ENCODE data around the gene SOAT1. TPM values are rescaled to one million over a fixed set of nuclear protein-coding genes. Genes with fewer than 3 reads are reported as not detected.
"Not testable (repeated sequence)": the region's sequence is repeated elsewhere in the genome, so short reads cannot be mapped to it uniquely, and the experiment has no call there.

The SOAT1 gene
- total RNA-seq (10 to 100 TPM; 13.2 to 14.7 (median 14.1) TPM), polyA plus RNA-seq (1 to 10 TPM; 2.4 to 7.2 (median 2.8) TPM)

DNA sequence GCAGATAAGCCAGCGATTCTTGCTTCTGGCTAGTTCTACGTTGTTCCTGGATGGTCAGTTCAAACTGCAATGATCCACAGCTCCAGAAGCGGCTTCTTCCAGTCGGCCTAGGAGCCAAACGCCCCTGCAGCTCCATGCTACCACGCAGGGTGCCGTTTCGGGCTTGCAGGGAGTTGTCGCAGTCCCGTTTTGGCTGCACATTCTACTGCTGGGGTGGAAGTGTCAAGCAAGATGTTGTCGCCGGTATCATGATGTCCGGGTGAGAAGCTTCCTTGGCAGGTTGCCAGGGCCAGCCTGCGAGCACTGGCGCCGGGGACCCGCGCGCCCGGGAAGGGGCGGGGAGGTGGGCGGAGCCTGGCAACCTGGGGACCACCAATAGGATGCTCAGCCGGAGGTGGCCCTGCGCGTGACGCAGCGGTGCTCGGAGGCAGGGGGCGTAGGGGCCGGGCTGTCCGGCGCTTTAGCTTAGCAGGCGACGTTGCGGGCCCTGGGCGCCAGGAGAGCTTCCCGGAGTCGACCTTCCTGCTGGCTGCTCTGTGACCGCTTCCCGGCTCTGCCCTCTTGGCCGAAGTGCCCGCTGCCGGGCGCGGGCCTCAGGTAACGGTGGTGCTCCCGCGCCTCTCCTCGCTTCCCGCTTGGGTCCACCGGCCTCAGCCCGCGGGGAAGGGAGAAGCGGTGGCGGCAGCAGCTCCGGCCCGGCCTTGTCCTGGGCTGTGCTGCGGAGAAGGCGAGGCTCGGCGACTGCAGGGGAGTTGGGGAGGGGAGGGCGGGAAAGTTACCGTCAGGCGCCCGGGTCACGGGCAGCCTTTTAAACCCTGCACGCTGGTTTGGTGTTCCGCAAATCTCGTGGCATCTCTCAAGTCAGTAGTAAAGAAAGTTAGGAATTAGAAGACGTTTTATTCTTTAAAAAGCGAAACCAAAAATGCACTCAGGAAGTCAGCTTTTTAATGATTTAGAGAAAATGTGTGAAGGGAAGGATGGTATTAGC, at the start of gene SOAT1:
TSS of gene SOAT1 (plus strand) at position 458 of the 988 bp plus-strand sequence. CDS start 8,888 bp downstream, outside the sequence.
- intact Hi-C loops (cut with DNase I), result loop anchor here (2.0 to 5.0 kb wide), 4 partner anchors 66 to 266 kb away; partner anchors contain the start of genes ABL2, AXDND1 and FAM20B
- Histone ChIP-seq H3K27ac (peak within 1 kb of the TSS; percentile 89 to 95 (median 94)), H3K27me3 (no peaks in the 10 kb centered on the region), H3K36me3 (no peaks in the 10 kb centered on the region), H3K4me3 (peak within 1 kb of the TSS; percentile 72 to 92 (median 80)), H3K9me3 (no peaks in the 10 kb centered on the region), H3K4me1 (peaks cover 0 to 33% (median 21%) of the 10 kb centered on the region in 4 donors)
- DNase-seq, result peak; percentile 97
- TF ChIP-seq, protein P1, sequence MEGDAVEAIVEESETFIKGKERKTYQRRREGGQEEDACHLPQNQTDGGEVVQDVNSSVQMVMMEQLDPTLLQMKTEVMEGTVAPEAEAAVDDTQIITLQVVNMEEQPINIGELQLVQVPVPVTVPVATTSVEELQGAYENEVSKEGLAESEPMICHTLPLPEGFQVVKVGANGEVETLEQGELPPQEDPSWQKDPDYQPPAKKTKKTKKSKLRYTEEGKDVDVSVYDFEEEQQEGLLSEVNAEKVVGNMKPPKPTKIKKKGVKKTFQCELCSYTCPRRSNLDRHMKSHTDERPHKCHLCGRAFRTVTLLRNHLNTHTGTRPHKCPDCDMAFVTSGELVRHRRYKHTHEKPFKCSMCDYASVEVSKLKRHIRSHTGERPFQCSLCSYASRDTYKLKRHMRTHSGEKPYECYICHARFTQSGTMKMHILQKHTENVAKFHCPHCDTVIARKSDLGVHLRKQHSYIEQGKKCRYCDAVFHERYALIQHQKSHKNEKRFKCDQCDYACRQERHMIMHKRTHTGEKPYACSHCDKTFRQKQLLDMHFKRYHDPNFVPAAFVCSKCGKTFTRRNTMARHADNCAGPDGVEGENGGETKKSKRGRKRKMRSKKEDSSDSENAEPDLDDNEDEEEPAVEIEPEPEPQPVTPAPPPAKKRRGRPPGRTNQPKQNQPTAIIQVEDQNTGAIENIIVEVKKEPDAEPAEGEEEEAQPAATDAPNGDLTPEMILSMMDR (IDR thresholded peaks at IDR 0.05), result no peak
- TF ChIP-seq POLR2A (IDR thresholded peaks at IDR 0.05) (peak; percentile 63 to 81), POLR2AphosphoS5 (IDR thresholded peaks at IDR 0.05) (peak; percentile 78 to 95 (median 90))
- 0 to 1% methylated on average over 71 of the region's 71 CpGs for WGBS, 2 donors

DNA sequence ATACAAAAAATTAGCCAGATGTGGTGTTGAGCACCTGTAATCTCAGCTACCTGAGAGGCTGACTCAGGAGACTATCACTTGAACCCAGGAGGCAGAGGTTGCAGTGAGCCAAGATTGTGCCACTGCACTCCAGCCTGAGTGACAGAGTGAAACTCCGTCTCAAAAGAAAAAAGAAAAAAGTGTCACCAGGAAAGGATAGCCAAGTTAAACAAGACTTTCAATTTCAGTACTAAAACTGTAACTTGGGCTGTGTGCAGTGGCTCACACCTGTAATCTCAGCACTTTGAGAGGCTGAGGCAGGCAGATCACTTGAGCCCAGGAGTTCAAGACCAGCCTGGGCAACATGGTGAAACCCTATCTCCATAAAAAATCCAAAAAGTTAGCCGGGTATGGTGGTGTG, 48.2 kb upstream of the SOAT1 start:
- H3K4me3 ChIP-seq; DNase-seq; H3K27ac ChIP-seq; H3K9me3 ChIP-seq; H3K36me3 ChIP-seq; intact Hi-C loops (cut with DNase I); H3K4me1 ChIP-seq; H3K27me3 ChIP-seq: not testable (repeated sequence)
- WGBS, 2 donors, result 61 to 87% methylated on average over 2 of the region's 2 CpGs

DNA sequence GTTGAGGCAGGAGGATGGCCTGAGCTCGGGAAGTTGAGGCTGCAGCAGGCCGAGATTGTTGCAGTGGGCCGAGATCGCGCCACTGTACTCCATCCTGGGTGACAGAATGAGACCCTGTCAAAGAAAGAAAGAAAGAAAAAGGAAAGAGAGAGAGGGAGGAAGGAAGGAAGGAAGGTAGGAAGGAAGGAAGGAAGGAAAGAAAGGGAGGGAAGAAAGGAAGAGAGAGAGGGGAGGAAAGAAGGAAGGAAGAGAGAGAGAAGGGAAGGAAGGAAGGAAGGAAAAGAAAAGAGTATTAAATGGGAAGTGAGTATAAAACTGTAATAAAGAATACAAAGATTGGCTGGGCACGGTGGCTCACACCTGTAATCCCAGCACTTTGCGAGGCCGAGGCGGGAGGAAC, 45.7 kb upstream of the SOAT1 start:
- TF ChIP-seq EP300 (IDR thresholded peaks at IDR 0.05) (no peak), POLR2AphosphoS5 (IDR thresholded peaks at IDR 0.05) (no peak), POLR2A (IDR thresholded peaks at IDR 0.05) (no peak)
- TF ChIP-seq, protein P1 (IDR thresholded peaks at IDR 0.05), result no peak
- Histone ChIP-seq H3K36me3 (no peaks in the 10 kb centered on the region), H3K27me3 (no peaks in the 10 kb centered on the region), H3K27ac (no peak overlapping the region), H3K9me3 (no peaks in the 10 kb centered on the region), H3K4me1 (no peaks in the 10 kb centered on the region), H3K4me3 (no peak overlapping the region)
- 84 to 96% methylated on average over 9 of the region's 9 CpGs for WGBS, 2 donors
- intact Hi-C loops (cut with DNase I), result no loop called here
- DNase-seq, result no peak

DNA sequence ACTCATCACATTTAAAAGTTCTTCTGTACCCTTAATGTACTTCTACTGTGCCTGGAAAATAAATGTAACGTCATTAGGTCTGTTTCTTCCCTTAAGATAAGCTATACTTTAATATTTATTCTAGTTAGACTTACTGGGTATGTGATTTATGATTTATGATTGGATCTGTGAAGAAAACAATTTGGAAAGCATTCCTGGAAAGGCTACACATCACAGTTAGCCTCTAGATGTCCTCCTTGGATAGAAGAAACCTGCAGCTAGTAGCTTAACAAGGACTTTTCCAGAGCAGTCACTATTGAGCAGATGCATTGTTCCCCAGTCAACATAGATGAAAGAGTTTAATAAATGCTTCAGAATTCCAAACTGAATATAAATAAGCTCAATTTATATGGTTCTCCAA, 41.9 kb upstream of the SOAT1 start:
- TF ChIP-seq EP300 (IDR thresholded peaks at IDR 0.05) (no peak), POLR2AphosphoS5 (IDR thresholded peaks at IDR 0.05) (no peak), POLR2A (IDR thresholded peaks at IDR 0.05) (no peak)
- TF ChIP-seq, protein P1 (IDR thresholded peaks at IDR 0.05), result peak in 3 of 4 experiments; percentile 9 to 31 (median 18)
- WGBS, 2 donors, result 8 to 50% methylated on average over 1 of the region's 1 CpG
- DNase-seq, result no peak
- Histone ChIP-seq H3K36me3 (no peaks in the 10 kb centered on the region), H3K9me3 (no peaks in the 10 kb centered on the region), H3K27me3 (no peaks in the 10 kb centered on the region), H3K4me3 (no peak overlapping the region), H3K27ac (no peak overlapping the region), H3K4me1 (no peaks in the 10 kb centered on the region)
- intact Hi-C loops (cut with DNase I), result no loop called here

DNA sequence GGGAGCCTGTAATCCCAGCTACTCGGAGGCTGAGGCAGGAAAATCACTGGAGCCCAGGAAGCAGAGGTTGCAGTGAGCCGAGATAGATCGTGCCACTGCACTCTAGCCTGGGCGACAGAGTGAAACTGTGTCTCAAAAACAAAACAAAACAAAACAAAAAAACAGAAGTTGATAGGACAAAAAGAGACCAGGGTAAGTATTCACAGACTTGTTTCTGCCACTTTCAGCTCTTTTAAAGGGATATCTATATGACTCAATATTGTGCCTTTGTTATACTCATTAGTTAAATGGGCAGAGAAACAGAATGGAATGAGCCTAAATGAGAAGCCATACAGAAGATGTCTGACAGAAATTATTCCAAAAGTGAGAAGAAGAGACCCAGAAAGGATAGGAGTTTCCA, 41.0 kb upstream of the SOAT1 start:
- TF ChIP-seq POLR2A (IDR thresholded peaks at IDR 0.05) (no peak), EP300 (IDR thresholded peaks at IDR 0.05) (no peak), POLR2AphosphoS5 (IDR thresholded peaks at IDR 0.05) (no peak)
- TF ChIP-seq, protein P1 (IDR thresholded peaks at IDR 0.05), result no peak
- H3K27ac ChIP-seq, result no peak overlapping the region
- intact Hi-C loops (cut with DNase I), result no loop called here
- H3K36me3 ChIP-seq, result no peaks in the 10 kb centered on the region
- H3K4me3 ChIP-seq, result no peak overlapping the region
- no peaks in the 10 kb centered on the region for H3K9me3 ChIP-seq
- H3K27me3 ChIP-seq, result no peaks in the 10 kb centered on the region
- H3K4me1 ChIP-seq, result no peaks in the 10 kb centered on the region
- 76 to 90% methylated on average over 4 of the region's 4 CpGs for WGBS, 2 donors
- DNase-seq, result no peak

All from sigmoid colon (tissue), 7 donors.